HepG2 (cell line): ENCODE data around the gene EEPD1. TPM values are rescaled to one million over a fixed set of nuclear protein-coding genes. Genes with fewer than 3 reads are reported as not detected.

Experiments
- ARNT2 ChIP-seq: sonication (generic); formaldehyde crosslinking; IDR thresholded peaks from 2 replicates; pipeline ENCODE4 v1.8.0; 2022; ENCODE audit warnings: mild to moderate bottlenecking, low read depth, missing genetic modification reagents, moderate library complexity
- CERS6 ChIP-seq: sonication (generic); formaldehyde crosslinking; IDR thresholded peaks from 2 replicates; pipeline ENCODE4 v1.5.0; 2020; ENCODE audit warnings: missing genetic modification reagents
- CHCHD3 ChIP-seq: sonication (generic); formaldehyde crosslinking; IDR thresholded peaks from 2 replicates; pipeline ENCODE4 v1.8.0; 2022; ENCODE audit warnings: mild to moderate bottlenecking, missing genetic modification reagents, moderate library complexity
- FIP1L1 ChIP-seq: fragments of 200-400 bp; formaldehyde crosslinking; IDR thresholded peaks from 2 replicates; pipeline ENCODE4 v1.6.1; 2018; ENCODE audit warnings: low read depth, mild to moderate bottlenecking, low read length, moderate library complexity, borderline replicate concordance; ENCODE audit not compliant: insufficient read depth
- HHEX ChIP-seq: IDR thresholded peaks from 2 replicates; pipeline ENCODE4 v1.6.1; 2016; ENCODE audit warnings: control low read depth
- KIAA2018 ChIP-seq: sonication (generic); formaldehyde crosslinking; IDR thresholded peaks from 2 replicates; pipeline ENCODE4 v1.5.0; 2020; ENCODE audit warnings: mild to moderate bottlenecking, missing genetic modification reagents, borderline replicate concordance
- MED13 ChIP-seq: sonication (generic); formaldehyde crosslinking; IDR thresholded peaks from 2 replicates; pipeline ENCODE4 v1.5.0; 2020; ENCODE audit warnings: missing genetic modification reagents
- NFKBIZ ChIP-seq: IDR thresholded peaks from 2 replicates; pipeline ENCODE4 v1.6.1; 2018; ENCODE audit warnings: missing genetic modification reagents, missing compliant biosample characterization
- PBX3 ChIP-seq: sonication (generic); formaldehyde crosslinking; IDR thresholded peaks from 2 replicates; pipeline ENCODE4 v1.8.1; 2023; ENCODE audit warnings: missing genetic modification reagents, inconsistent platforms, borderline replicate concordance
- PITX1 ChIP-seq: sonication (generic); formaldehyde crosslinking; IDR thresholded peaks from 2 replicates; pipeline ENCODE4 v1.5.1; 2020; ENCODE audit warnings: mild to moderate bottlenecking, missing genetic modification reagents
- REL ChIP-seq: sonication (generic); formaldehyde crosslinking; conservative IDR thresholded peaks from 2 replicates; pipeline ENCODE4 v1.8.0; 2022; ENCODE audit warnings: mild to moderate bottlenecking, missing genetic modification reagents, moderate library complexity
- RFX1 ChIP-seq: fragments of 450-650 bp; IDR thresholded peaks from 2 replicates; pipeline ENCODE4 v1.6.1; 2017
- RORA ChIP-seq: sonication (generic); formaldehyde crosslinking; IDR thresholded peaks from 2 replicates; pipeline ENCODE4 v1.5.0; 2020; ENCODE audit warnings: mild to moderate bottlenecking, missing genetic modification reagents, moderate library complexity
- SMAD9 ChIP-seq: sonication (generic); formaldehyde crosslinking; IDR thresholded peaks from 2 replicates; pipeline ENCODE4 v1.5.1; 2020; ENCODE audit warnings: mild to moderate bottlenecking, missing genetic modification reagents
- ZBTB46 ChIP-seq: sonication (generic); formaldehyde crosslinking; IDR thresholded peaks from 2 replicates; pipeline ENCODE4 v1.4.0; 2020; ENCODE audit warnings: mild to moderate bottlenecking, missing genetic modification reagents, borderline replicate concordance
- ZFP1 ChIP-seq: IDR thresholded peaks from 2 replicates; pipeline ENCODE4 v1.6.1; 2016
- ZNF383 ChIP-seq: sonication (generic); formaldehyde crosslinking; IDR thresholded peaks from 2 replicates; pipeline ENCODE4 v1.4.0; 2020; ENCODE audit warnings: missing genetic modification reagents, mild to moderate bottlenecking, borderline replicate concordance
- ZNF629 ChIP-seq: sonication (generic); formaldehyde crosslinking; conservative IDR thresholded peaks from 2 replicates; pipeline ENCODE4 v1.5.0; 2020; ENCODE audit warnings: missing genetic modification reagents
- polyA plus RNA-seq, 8 experiments: library from polyadenylated mRNA; depleted of rRNA in 3 of 8; stranded (reverse) in 7 of 8; unstranded in 1 of 8; fragments of >200 nt; fragmentation: Illumina TruSeq in 4 of 8; extraction: Trizol in 4 of 8; gene quantifications; 2 replicates each; pipeline versions ENCODE4 v1.2.1 to v1.2.3, GENCODE V29; 2011 to 2016; ENCODE audit warnings: low read depth in 4 of 8, missing spikeins in 1 of 8, mixed read lengths in 1 of 8; ENCODE audit not compliant: insufficient read depth in 1 of 8
- total RNA-seq, 5 experiments: library from RNA; depleted of rRNA; stranded (reverse); fragments of >200 nt; fragmentation: Illumina TruSeq; extraction: Trizol; gene quantifications; 2 replicates each; pipeline ENCODE4 v1.2.3, GENCODE V29; 2016; ENCODE audit warnings: low read depth in 1 of 5

EEPD1 gene
- total and polyA plus RNA-seq, 2 of the 13 experiments (the other 11 are each of a cell fraction or from before 2014, with no cell fraction given): 10.1 to 16.4 TPM

GRCh38 chr7:36291387-36292316, 138.6 kb downstream of the EEPD1 start (continued):
- no peak for TF ChIP-seq KIAA2018 (CRISPR knock-in tag)
- TF ChIP-seq HHEX (CRISPR knock-in tag): no peak
- no peak for TF ChIP-seq ZNF383 (CRISPR knock-in tag)
- TF ChIP-seq ZBTB46: no peak
- no peak for TF ChIP-seq REL (CRISPR knock-in tag)
- TF ChIP-seq PITX1: no peak
- TF ChIP-seq CHCHD3 (CRISPR knock-in tag): no peak
- TF ChIP-seq ARNT2: 0 out of 2 replicates have a peak, but pooled peaks have one; percentile 26
- no peak for TF ChIP-seq RFX1
- no peak for TF ChIP-seq NFKBIZ (CRISPR knock-in tag)
- no peak for TF ChIP-seq FIP1L1
- no peak for TF ChIP-seq MED13 (CRISPR knock-in tag)
- no peak for TF ChIP-seq ZFP1 (CRISPR knock-in tag)
- no peak for TF ChIP-seq ZNF629
- no peak for TF ChIP-seq PBX3
- no peak for TF ChIP-seq CERS6
- TF ChIP-seq SMAD9 (CRISPR knock-in tag): no peak
- TF ChIP-seq RORA (CRISPR knock-in tag): no peak
